B cell (primary cell): ENCODE data around the gene OXSR1. TPM values are rescaled to one million over a fixed set of nuclear protein-coding genes. Genes with fewer than 3 reads are reported as not detected.

ENCODE experiments used
- ATAC-seq: fragments of 200-7000 bp; cut with Tn5 transposase; one replicate; pipeline ENCODE4 v1.10.0; 2021; ENCODE audit warnings: low read depth, mild to moderate bottlenecking, moderate number of reproducible peaks, moderate library complexity
- CTCF ChIA-PET: fragments of 350-600 bp; sonication (Branson Sonifier 250); formaldehyde crosslinking; loops from one replicate; lab custom pipeline; 2021; ENCODE audit warnings: antibody characterized with exemption, inconsistent platforms; lab: Charles Lee
- POLR2A ChIA-PET: fragments of 350-600 bp; sonication (Branson Sonifier 250); formaldehyde crosslinking; loops from one replicate; lab custom pipeline; 2021; ENCODE audit warnings: antibody characterized with exemption; lab: Charles Lee
- DNase-seq: peaks from one replicate; pipeline ENCODE4 v3.0.0; 2013
- H2AFZ ChIP-seq: 2 replicates; pipeline ENCODE4 v1.6.1; 2012; ENCODE audit warnings: mild to moderate bottlenecking, low read depth, low read length; ENCODE audit not compliant: insufficient read depth, poor library complexity, severe bottlenecking
- H3K27ac ChIP-seq, 2 donors: 1 replicate in 1 of 2; 2 replicates in 1 of 2; pipeline ENCODE4 v1.5.1; 2012 to 2013; ENCODE audit warnings: low read length in 2 of 2, mild to moderate bottlenecking in 2 of 2, moderate library complexity in 1 of 2
- H3K27me3 ChIP-seq, 4 experiments: fragments of 200-600 bp in 1 of 4; sonication (generic) in 1 of 4; replicated peaks in 1 of 4; 1 replicate in 2 of 4; 2 replicates in 2 of 4; pipeline versions ENCODE4 v1.6.1 to v1.7.0; 2013 to 2016; ENCODE audit warnings: low read length in 3 of 4, mild to moderate bottlenecking in 2 of 4, mixed read lengths in 1 of 4, moderate library complexity in 1 of 4; ENCODE audit not compliant: insufficient read depth in 4 of 4, control insufficient read depth in 3 of 4; ENCODE audit errors: control extremely low read depth in 1 of 4
- H3K36me3 ChIP-seq, 2 experiments: replicated peaks in 1 of 2; 1 replicate in 1 of 2; 2 replicates in 1 of 2; pipeline versions ENCODE4 v1.6.1 to v1.7.1; 2013; ENCODE audit warnings: low read length in 1 of 2; ENCODE audit not compliant: insufficient read depth in 2 of 2, control insufficient read depth in 1 of 2; ENCODE audit errors: control extremely low read depth in 1 of 2, extremely low read depth in 1 of 2
- H3K4me1 ChIP-seq, 2 donors: fragments of 200-600 bp in 1 of 2; sonication (generic) in 1 of 2; 1 replicate in 1 of 2; 2 replicates in 1 of 2; pipeline versions ENCODE4 v1.5.1 to v1.6.1; 2013 to 2017; ENCODE audit warnings: low read length in 2 of 2; ENCODE audit not compliant: control insufficient read depth in 2 of 2, insufficient read depth in 2 of 2
- H3K4me2 ChIP-seq: replicated peaks from 2 replicates; pipeline ENCODE3; 2012; ENCODE audit warnings: mild to moderate bottlenecking, low read depth, low read length; ENCODE audit not compliant: poor library complexity, severe bottlenecking
- H3K4me3 ChIP-seq, 5 experiments: fragments of 200-600 bp in 1 of 5; sonication (generic) in 1 of 5; 1 replicate in 3 of 5; 2 replicates in 2 of 5; pipeline versions ENCODE4 v1.5.1 to v1.7.0; 2011 to 2016; ENCODE audit warnings: low read length in 4 of 5, mild to moderate bottlenecking in 4 of 5, low read depth in 2 of 5, control low read depth in 1 of 5, moderate library complexity in 1 of 5; ENCODE audit not compliant: insufficient read depth in 1 of 5; ENCODE audit errors: control extremely low read depth in 1 of 5, extremely low read depth in 1 of 5
- H3K79me2 ChIP-seq: fragments of 200-600 bp; sonication (generic); one replicate; pipeline ENCODE4 v1.6.0; 2016; ENCODE audit warnings: low read length; ENCODE audit not compliant: control insufficient read depth, insufficient read depth
- H3K9ac ChIP-seq: fragments of 200-600 bp; sonication (generic); 2 replicates; pipeline ENCODE4 v1.6.1; 2017; ENCODE audit warnings: mild to moderate bottlenecking, low read length, moderate library complexity
- H3K9me3 ChIP-seq, 3 donors: one replicate each; pipeline versions ENCODE4 v1.6.1 to v1.7.1; 2013; ENCODE audit warnings: low read length in 2 of 3; ENCODE audit not compliant: control insufficient read depth in 2 of 3, insufficient read depth in 1 of 3; ENCODE audit errors: control extremely low read depth in 1 of 3
- H4K20me1 ChIP-seq: 2 replicates; pipeline ENCODE4 v1.6.0; 2012; ENCODE audit warnings: mild to moderate bottlenecking, low read length; ENCODE audit not compliant: insufficient read depth, control insufficient read depth, poor library complexity, severe bottlenecking
- H3K27ac Mint-ChIP-seq: one replicate; pipeline ENCODE4 v1.8.0; 2021; ENCODE audit warnings: mixed read lengths
- H3K27me3 Mint-ChIP-seq: one replicate; pipeline ENCODE4 v1.8.0; 2021; ENCODE audit warnings: mixed read lengths
- H3K4me1 Mint-ChIP-seq: one replicate; pipeline ENCODE4 v1.8.0; 2021; ENCODE audit warnings: mixed read lengths
- H3K4me3 Mint-ChIP-seq: one replicate; pipeline ENCODE4 v1.8.0; 2021; ENCODE audit warnings: mixed read lengths
- H3K9me3 Mint-ChIP-seq: one replicate; pipeline ENCODE4 v1.8.0; 2022; ENCODE audit warnings: mixed read lengths; ENCODE audit not compliant: insufficient read depth
- CTCF ChIP-seq: fragments of 200-600 bp; IDR thresholded peaks from one replicate; pipeline ENCODE4 v1.8.0; 2022; ENCODE audit warnings: antibody characterized with exemption, mild to moderate bottlenecking
- EZH2 ChIP-seq: IDR thresholded peaks from 2 replicates; pipeline ENCODE4 v1.6.1; 2012; ENCODE audit warnings: borderline replicate concordance, low read depth, mild to moderate bottlenecking, moderate library complexity, low read length; ENCODE audit not compliant: insufficient read depth, poor library complexity, severe bottlenecking
- WGBS: methylation state at CpG from one replicate; pipeline ENCODE4 v1.1.5; 2013; ENCODE audit warnings: missing lambda C conversion rate; ENCODE audit not compliant: insufficient coverage; 5-methylcytosine and 5-hydroxymethylcytosine counted together
- intact Hi-C: fragments of 100-400 bp; cut with micrococcal nuclease; formaldehyde crosslinking; loops from one replicate; pipeline ENCODE4 v1.10.0; 2022
- polyA plus RNA-seq: library from polyadenylated mRNA; depleted of rRNA; stranded (reverse); fragments of >200 nt; gene quantifications from 2 replicates; pipeline ENCODE4 v1.2.3, GENCODE V29; 2012
- total RNA-seq, 2 donors: library from RNA; stranded (reverse); fragments of 120-200 nt in 1 of 2; gene quantifications; 1 replicate in 1 of 2; 2 replicates in 1 of 2; pipeline versions ENCODE4 v1.2.3 to v1.2.4, GENCODE V29; 2013 to 2022

The OXSR1 gene
- total and polyA plus RNA-seq, 2 donors (not counting 1 experiment from before 2014, with no cell fraction given) = 15.5 to 41.5 TPM

- Histone ChIP-seq H2AFZ (no peak overlapping the region), H3K9ac (no peak overlapping the region), H3K4me1 (peaks cover 20 to 21% of the 10 kb centered on the region in 2 donors), H3K79me2 (no peaks in the 10 kb centered on the region), H3K9me3 (no peaks in the 10 kb centered on the region), H3K36me3 (no peaks in the 10 kb centered on the region), H4K20me1 (no peaks in the 10 kb centered on the region), H3K4me3 (no peak overlapping the region), H3K27me3 (no peaks in the 10 kb centered on the region), H3K4me2 (no peak overlapping the region), H3K27ac (no peak overlapping the region)
- Mint-ChIP-seq H3K4me1 (peaks cover 18% of the 10 kb centered on the region), H3K27ac (no peak overlapping the region), H3K9me3 (no peaks in the 10 kb centered on the region), H3K27me3 (no peaks in the 10 kb centered on the region), H3K4me3 (no peak overlapping the region)
- intact Hi-C loops = no loop called here
- DNase-seq (no peak), ATAC-seq (no peak)
- POLR2A ChIA-PET = interaction anchor here (0.6 kb wide), 1 partner anchor 81 kb away, joined by 9 read pairs; no protein-coding TSS in a partner anchor
- CTCF ChIA-PET = interaction anchor here (0.9 kb wide), 1 partner anchor 102 kb away, joined by 3 read pairs; no protein-coding TSS in a partner anchor
- no peak for TF ChIP-seq EZH2
- whole genome bisulfite sequencing = no CpG with 5 or more reads among the region's 1 CpG
Observed at GRCh38 chr3:38266810-38267209, 101.5 kb downstream of the OXSR1 start.

GRCh38 chr3:38267662-38268061, 102.3 kb downstream of the OXSR1 start:
- H3K4me3 ChIP-seq = no peak overlapping the region
- ATAC-seq (no peak), DNase-seq (no peak)
- TF ChIP-seq EZH2 (no peak), CTCF (no peak)
- CTCF ChIA-PET = interaction anchor here (0.9 to 1.0 kb wide), 2 partner anchors 103 to 293 kb away, joined by 3 read pairs; no protein-coding TSS in a partner anchor
- no peaks in the 10 kb centered on the region for H3K27me3 Mint-ChIP-seq
- peak overlapping the region; percentile 71 for H3K4me3 Mint-ChIP-seq
- H3K9ac ChIP-seq = peak overlapping the region; percentile 42
- no peaks in the 10 kb centered on the region for H4K20me1 ChIP-seq
- H3K4me1 Mint-ChIP-seq = peaks cover 20% of the 10 kb centered on the region
- no peaks in the 10 kb centered on the region for H3K36me3 ChIP-seq
- H3K4me1 ChIP-seq = peaks cover 20 to 21% of the 10 kb centered on the region in 2 donors
- no peaks in the 10 kb centered on the region for H3K9me3 ChIP-seq
- no peaks in the 10 kb centered on the region for H3K9me3 Mint-ChIP-seq
- peak overlapping the region in 1 of 2 donors; percentile 54 for H3K27ac ChIP-seq
- peak overlapping the region; percentile 66 for H2AFZ ChIP-seq
- intact Hi-C loops = no loop called here
- POLR2A ChIA-PET = no interaction called here
- H3K4me2 ChIP-seq = peak overlapping the region; percentile 55
- 10% methylated on average over 2 of the region's 2 CpGs for WGBS
- H3K27me3 ChIP-seq = no peaks in the 10 kb centered on the region
- H3K79me2 ChIP-seq = no peaks in the 10 kb centered on the region
- H3K27ac Mint-ChIP-seq = peak overlapping the region; percentile 48
